ENCODE measurements around the gene MAP2K3.
"Not testable (repeated sequence)": the region's sequence is repeated elsewhere in the genome, so short reads cannot be mapped to it uniquely, and the experiment has no call there.

The MAP2K3 gene

GRCh38 chr17:21323257-21324111 is 39.0 kb downstream of the MAP2K3 start:
- DNase-seq = not testable (repeated sequence)

DNA sequence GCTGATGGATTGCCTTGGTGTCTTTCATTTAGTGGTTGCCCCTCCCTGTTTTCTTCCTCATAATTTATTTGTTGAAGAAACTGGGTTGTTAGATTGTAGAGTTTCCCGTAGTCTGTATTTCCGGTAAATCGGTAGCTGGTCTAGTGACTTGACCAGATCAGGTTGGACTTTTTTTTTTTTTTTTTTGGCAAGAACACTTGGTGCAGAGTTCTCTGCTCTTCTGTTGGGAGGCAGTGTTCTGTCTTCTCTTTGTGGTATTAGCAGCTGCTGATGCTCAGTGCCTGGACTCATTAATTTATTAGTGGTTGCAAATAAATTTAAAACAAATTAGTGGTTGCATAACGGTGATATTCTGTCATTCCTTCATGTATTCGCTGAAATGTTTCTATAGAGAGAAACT is 40.2 kb downstream of the MAP2K3 start:
- DNase-seq = not testable (repeated sequence)

DNA sequence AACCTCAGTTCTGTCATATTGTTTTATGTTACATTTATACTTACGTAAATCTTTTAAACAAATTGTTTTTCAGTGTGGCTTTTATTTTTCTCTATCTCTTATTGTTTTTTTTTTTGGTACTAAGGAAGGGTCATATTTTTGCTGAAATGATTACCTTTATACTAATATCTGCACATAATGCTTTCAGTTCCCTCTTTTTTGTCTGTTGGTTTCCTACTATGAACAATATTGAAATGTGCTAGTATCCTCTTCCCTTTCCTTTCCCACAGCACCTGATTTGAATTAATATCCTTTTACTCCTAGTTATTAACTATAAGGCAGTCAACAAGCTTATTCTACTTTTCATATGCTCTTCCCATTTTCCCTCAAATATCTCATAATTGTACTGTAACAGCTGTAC is 43.4 kb downstream of the MAP2K3 start:
- not testable (repeated sequence) for DNase-seq

DNA sequence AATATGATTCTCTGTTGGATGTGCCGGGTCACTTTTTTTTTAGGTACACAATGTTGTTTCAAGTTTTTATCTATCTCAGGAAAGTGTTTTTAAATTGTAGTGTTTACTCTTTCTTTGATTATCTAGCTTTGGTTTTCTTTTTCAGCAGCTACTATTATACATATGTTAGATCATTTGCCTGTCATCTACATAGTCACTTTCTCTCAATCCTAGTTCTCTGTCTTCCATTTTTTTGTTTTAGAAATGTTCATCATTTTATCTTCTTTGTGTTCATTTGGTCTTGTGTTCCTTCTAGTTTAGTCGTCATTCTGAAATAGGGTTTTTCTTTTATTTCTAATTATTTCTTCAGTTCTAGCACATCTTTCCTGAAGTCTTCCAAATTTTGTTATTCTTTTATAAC is 44.3 kb downstream of the MAP2K3 start:
- not testable (repeated sequence) for DNase-seq

- DNase-seq = no peak
These were observed 46.1 kb downstream of the MAP2K3 start for GRCh38 chr17:21330436-21331160.

- DNase-seq = not testable (repeated sequence)
These were observed 52.2 kb downstream of the MAP2K3 start for GRCh38 chr17:21336541-21337294.

- DNase-seq = not testable (repeated sequence)
These were observed 53.6 kb downstream of the MAP2K3 start for GRCh38 chr17:21337981-21338625.

- no peak for DNase-seq
These were observed 54.5 kb downstream of the MAP2K3 start for GRCh38 chr17:21339011-21339410.

DNA sequence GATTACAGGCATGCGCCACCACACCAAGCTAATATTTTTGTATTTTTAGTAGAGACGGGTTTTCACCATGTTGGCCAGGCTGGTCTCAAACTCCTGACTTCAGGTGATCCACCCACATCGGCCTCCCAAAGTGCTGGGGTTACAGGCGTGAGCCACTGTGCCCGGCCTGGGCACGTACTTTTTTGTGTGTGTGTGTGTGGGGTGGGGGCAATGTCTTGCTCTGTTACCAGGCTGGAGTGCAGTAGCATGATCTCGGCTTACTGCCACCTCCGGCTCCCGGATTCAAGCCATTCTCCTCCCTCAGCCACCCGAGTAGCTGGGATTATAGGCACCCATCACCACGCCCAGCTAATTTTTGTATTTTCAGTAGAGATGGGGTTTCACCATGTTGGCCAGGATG is 55.1 kb downstream of the MAP2K3 start:
- DNase-seq = not testable (repeated sequence)

- DNase-seq = not testable (repeated sequence)
These were observed 55.9 kb downstream of the MAP2K3 start for GRCh38 chr17:21340407-21340806.

- not testable (repeated sequence) for DNase-seq
These were observed 56.8 kb downstream of the MAP2K3 start for GRCh38 chr17:21341279-21341678.

GRCh38 chr17:21341925-21342540 is 57.5 kb downstream of the MAP2K3 start:
- not testable (repeated sequence) for DNase-seq

DNA sequence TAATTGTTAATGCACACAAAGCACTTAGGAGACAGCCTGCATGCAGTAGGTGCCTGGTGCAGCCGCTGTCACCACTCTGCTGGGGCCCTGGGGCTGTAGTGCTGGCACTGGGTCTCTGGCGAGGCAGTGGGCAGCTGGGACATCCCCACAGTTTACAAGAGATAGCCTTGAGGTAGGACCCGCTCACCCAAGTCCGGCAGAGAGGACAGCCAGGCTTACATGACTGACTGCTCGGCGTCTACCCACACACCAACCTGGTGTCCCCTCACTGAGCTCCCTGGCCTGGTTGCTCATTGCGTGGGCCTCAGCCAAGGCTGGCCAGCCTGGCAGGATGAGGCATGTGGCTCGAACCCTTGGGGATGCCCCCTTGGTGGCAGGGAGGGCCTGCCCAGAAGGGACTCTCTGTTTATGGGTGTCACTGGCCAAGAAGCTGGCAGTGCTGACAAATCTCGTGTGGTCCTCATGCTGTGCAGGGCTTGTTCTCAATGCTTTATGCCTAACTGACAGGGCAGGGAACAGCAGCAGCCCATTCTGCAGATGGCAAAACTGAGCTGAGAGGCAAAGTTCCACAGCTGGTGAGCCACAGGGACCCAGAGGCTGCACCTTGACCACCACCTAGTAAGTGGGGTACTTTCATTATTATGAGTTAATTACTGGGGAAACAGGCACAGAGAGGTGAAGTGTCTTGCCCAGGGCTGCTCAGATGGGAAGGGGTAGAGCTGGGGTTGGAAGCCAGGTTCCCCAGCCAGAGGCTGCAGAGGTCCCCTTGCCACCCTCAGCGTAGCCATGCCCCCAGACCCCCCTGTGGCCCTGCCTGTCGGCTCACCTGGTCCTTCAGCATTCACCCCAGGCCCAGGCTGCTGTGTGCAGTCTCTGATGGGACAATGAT is 58.8 kb downstream of the MAP2K3 start:
- not testable (repeated sequence) for DNase-seq

GRCh38 chr17:21344801-21345200 is 60.3 kb downstream of the MAP2K3 start:
- not testable (repeated sequence) for DNase-seq

GRCh38 chr17:21345236-21345635 is 60.7 kb downstream of the MAP2K3 start:
- no peak for DNase-seq

DNA sequence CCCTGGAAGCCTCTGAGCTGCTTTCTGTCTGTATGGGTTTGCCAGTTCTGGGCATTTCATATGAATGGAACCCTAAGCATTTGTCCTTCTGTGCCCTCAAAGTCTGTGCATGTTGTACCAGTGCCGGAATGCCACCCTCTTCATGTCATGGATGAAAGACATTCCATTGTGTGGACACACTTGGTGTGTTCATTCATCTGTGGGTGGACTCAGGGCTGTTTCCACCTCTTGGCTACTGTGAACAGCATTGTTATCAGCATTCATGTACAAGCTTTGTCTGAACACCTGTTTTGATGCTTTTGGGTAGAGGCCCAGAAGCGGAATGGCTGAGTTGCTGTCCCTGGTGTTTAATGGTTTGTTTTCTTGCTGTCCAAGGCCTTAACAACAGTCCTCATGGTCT is 61.6 kb downstream of the MAP2K3 start:
- DNase-seq = not testable (repeated sequence)

- not testable (repeated sequence) for DNase-seq
These were observed 62.2 kb downstream of the MAP2K3 start for GRCh38 chr17:21346651-21347250.

DNA sequence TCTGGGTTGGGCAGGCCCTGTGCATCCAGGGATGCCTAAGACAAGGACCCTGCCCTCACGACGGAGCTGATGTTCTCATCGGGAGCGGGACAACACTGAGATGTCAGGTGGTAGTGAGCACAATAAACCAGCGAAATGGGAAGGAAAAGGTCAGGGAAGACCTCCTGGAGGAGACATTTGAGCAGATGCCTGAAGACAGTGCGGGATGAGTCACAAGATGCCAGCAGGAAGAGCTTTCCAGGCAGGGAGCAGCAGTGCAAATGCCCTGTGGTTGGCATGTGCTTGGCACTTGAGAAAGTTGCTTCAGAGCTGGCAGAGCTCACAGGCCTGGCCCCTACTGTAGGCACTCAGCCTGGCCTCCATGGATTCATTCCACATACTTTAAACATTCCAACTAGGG is 63.1 kb downstream of the MAP2K3 start:
- DNase-seq = not testable (repeated sequence)
